Measurements from ENCODE around the gene MBOAT1.

The MBOAT1 gene

GRCh38 chr6:20169786-20170185 is 42.5 kb downstream of the MBOAT1 start:
- peak overlapping the region; percentile 57 for H3K27ac ChIP-seq (replicated peaks)
- TF ChIP-seq POLR2AphosphoS5 (IDR thresholded peaks at IDR 0.05; ENCODE audit: low read depth) = no peak
- no peak for TF ChIP-seq REST (IDR thresholded peaks at IDR 0.05; ENCODE audit: insufficient replicate concordance, low read depth)
- no peak for TF ChIP-seq GABPA (IDR thresholded peaks at IDR 0.05; ENCODE audit: low read depth)
- no peak for TF ChIP-seq SPI1 (IDR thresholded peaks at IDR 0.05; ENCODE audit: borderline replicate concordance, low read depth)
- TF ChIP-seq, protein P1, sequence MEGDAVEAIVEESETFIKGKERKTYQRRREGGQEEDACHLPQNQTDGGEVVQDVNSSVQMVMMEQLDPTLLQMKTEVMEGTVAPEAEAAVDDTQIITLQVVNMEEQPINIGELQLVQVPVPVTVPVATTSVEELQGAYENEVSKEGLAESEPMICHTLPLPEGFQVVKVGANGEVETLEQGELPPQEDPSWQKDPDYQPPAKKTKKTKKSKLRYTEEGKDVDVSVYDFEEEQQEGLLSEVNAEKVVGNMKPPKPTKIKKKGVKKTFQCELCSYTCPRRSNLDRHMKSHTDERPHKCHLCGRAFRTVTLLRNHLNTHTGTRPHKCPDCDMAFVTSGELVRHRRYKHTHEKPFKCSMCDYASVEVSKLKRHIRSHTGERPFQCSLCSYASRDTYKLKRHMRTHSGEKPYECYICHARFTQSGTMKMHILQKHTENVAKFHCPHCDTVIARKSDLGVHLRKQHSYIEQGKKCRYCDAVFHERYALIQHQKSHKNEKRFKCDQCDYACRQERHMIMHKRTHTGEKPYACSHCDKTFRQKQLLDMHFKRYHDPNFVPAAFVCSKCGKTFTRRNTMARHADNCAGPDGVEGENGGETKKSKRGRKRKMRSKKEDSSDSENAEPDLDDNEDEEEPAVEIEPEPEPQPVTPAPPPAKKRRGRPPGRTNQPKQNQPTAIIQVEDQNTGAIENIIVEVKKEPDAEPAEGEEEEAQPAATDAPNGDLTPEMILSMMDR (IDR thresholded peaks at IDR 0.05; ENCODE audit: insufficient read depth, low read length) = no peak
- no peaks in the 10 kb centered on the region for H3K27me3 ChIP-seq (ENCODE audit: insufficient read depth, poor library complexity, severe bottlenecking)
- no peak overlapping the region for H3K4me3 ChIP-seq (replicated peaks; ENCODE audit: insufficient read depth, low read length)
- DNase-seq (ENCODE audit: low read depth in 1 of 2, low spot score in 1 of 2) = peak in 1 of 2 experiments; percentile 10

DNA sequence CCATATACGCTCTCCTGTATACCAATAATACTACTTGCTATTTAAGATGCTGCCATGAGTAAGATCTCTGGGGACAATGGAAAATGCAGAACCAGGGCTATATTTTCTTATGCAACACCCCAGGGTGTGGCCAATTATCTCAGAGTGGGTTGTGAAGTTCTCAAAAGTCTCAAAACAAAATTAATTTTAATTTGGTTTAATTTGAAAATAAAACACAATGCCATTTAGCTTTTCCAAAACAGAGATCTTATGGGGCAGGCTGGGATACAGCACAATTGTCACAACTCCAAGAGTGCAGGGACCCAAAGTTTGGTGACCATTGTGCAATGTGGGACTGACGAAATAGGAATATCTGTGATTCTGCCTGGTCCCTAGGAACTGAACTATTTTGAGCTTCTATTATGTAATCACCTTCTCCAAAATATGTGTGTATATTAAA is 43.1 kb downstream of the MBOAT1 start:
- H3K27me3 ChIP-seq (ENCODE audit: insufficient read depth, poor library complexity, severe bottlenecking) = no peaks in the 10 kb centered on the region
- peak overlapping the region; percentile 57 for H3K27ac ChIP-seq (replicated peaks)
- no peak overlapping the region for H3K4me3 ChIP-seq (replicated peaks; ENCODE audit: insufficient read depth, low read length)
- TF ChIP-seq SPI1 (IDR thresholded peaks at IDR 0.05; ENCODE audit: borderline replicate concordance, low read depth) (0 out of 2 replicates have a peak, but pooled peaks have one; percentile 1), POLR2AphosphoS5 (IDR thresholded peaks at IDR 0.05; ENCODE audit: low read depth) (no peak)
- peak; percentile 63 to 77 for DNase-seq (ENCODE audit: low read depth in 1 of 2, low spot score in 1 of 2)

DNA sequence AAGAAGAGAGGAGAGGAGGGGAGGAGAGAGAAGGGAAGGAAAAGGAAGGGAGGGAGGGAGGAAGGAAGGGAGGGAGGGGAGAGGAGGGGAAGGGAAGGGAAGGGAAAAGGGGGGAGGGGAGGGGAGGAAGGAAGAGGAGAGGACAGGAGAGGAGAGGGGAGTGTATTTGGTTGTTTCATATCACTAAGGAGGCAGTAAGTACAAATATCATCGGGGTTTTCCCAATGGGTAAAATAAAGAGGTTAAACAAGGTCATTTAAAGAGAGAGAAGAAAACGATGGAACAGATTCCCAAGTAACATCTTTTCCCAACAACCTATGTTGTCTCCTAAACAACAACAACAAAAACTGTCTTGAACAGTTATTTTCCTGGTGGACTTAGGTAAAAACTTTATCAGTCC is 43.6 kb downstream of the MBOAT1 start:
- peak in 1 of 2 experiments; percentile 33 for DNase-seq (ENCODE audit: low read depth in 1 of 2, low spot score in 1 of 2)
- TF ChIP-seq SPI1 (IDR thresholded peaks at IDR 0.05; ENCODE audit: borderline replicate concordance, low read depth) (no peak), GABPA (IDR thresholded peaks at IDR 0.05; ENCODE audit: low read depth) (no peak), POLR2AphosphoS5 (IDR thresholded peaks at IDR 0.05; ENCODE audit: low read depth) (no peak), REST (IDR thresholded peaks at IDR 0.05; ENCODE audit: insufficient replicate concordance, low read depth) (no peak)
- TF ChIP-seq, protein P1 (IDR thresholded peaks at IDR 0.05; ENCODE audit: insufficient read depth, low read length) = no peak
- no peak overlapping the region for H3K4me3 ChIP-seq (replicated peaks; ENCODE audit: insufficient read depth, low read length)
- no peaks in the 10 kb centered on the region for H3K27me3 ChIP-seq (ENCODE audit: insufficient read depth, poor library complexity, severe bottlenecking)
- H3K27ac ChIP-seq (replicated peaks) = peak overlapping the region; percentile 57

GRCh38 chr6:20167601-20168000 is 44.7 kb downstream of the MBOAT1 start:
- H3K4me3 ChIP-seq (replicated peaks; ENCODE audit: insufficient read depth, low read length) = no peak overlapping the region
- no peak overlapping the region for H3K27ac ChIP-seq (replicated peaks)
- no peak for TF ChIP-seq GABPA (IDR thresholded peaks at IDR 0.05; ENCODE audit: low read depth)
- TF ChIP-seq SPI1 (IDR thresholded peaks at IDR 0.05; ENCODE audit: borderline replicate concordance, low read depth) = no peak
- TF ChIP-seq, protein P1 (IDR thresholded peaks at IDR 0.05; ENCODE audit: insufficient read depth, low read length) = no peak
- no peak for TF ChIP-seq REST (IDR thresholded peaks at IDR 0.05; ENCODE audit: insufficient replicate concordance, low read depth)
- no peak for TF ChIP-seq POLR2AphosphoS5 (IDR thresholded peaks at IDR 0.05; ENCODE audit: low read depth)
- no peak for DNase-seq (ENCODE audit: low read depth in 1 of 2, low spot score in 1 of 2)
- no peaks in the 10 kb centered on the region for H3K27me3 ChIP-seq (ENCODE audit: insufficient read depth, poor library complexity, severe bottlenecking)

All from HL-60 (cell line).